Liver (tissue), 3 donors: ENCODE results near the gene REPS2.

Experiments
- FOXA1 ChIP-seq: IDR thresholded peaks from 2 replicates; pipeline ENCODE4 v1.6.1; 2016; ENCODE audit warnings: antibody characterized with exemption
- HNF4G ChIP-seq: IDR thresholded peaks from 2 replicates; pipeline ENCODE4 v1.6.1; 2016; ENCODE audit warnings: antibody characterized with exemption
- MAX ChIP-seq: IDR thresholded peaks from 2 replicates; pipeline ENCODE4 v1.6.1; 2016; ENCODE audit warnings: antibody characterized with exemption
- RAD21 ChIP-seq, 2 donors: IDR thresholded peaks; 2 replicates each; pipeline ENCODE4 v1.6.1; 2016; ENCODE audit warnings: antibody characterized with exemption in 2 of 2, mild to moderate bottlenecking in 2 of 2
- REST ChIP-seq: IDR thresholded peaks from 2 replicates; pipeline ENCODE4 v1.6.1; 2016; ENCODE audit warnings: antibody characterized with exemption, mild to moderate bottlenecking
- SP1 ChIP-seq: IDR thresholded peaks from 2 replicates; pipeline ENCODE4 v1.6.1; 2018; ENCODE audit warnings: antibody characterized with exemption, mild to moderate bottlenecking
- TAF1 ChIP-seq: conservative IDR thresholded peaks from 2 replicates; pipeline ENCODE4 v1.6.1; 2016; ENCODE audit warnings: antibody characterized with exemption, mild to moderate bottlenecking
- YY1 ChIP-seq: IDR thresholded peaks from 2 replicates; pipeline ENCODE4 v1.6.1; 2016; ENCODE audit warnings: antibody characterized with exemption, mild to moderate bottlenecking
- ZBTB33 ChIP-seq: IDR thresholded peaks from 2 replicates; pipeline ENCODE4 v1.6.1; 2016; ENCODE audit warnings: antibody characterized with exemption
- TF ChIP-seq, protein P1 (sequence below): fragments of 150-350 bp; IDR thresholded peaks from 2 replicates; pipeline ENCODE4 v1.5.1; 2017; ENCODE audit warnings: improper control_type of control experiment, low read depth, low read length; ENCODE audit not compliant: missing input control
- donor health status: healthy.
- donor health status: healthy.

DNA sequence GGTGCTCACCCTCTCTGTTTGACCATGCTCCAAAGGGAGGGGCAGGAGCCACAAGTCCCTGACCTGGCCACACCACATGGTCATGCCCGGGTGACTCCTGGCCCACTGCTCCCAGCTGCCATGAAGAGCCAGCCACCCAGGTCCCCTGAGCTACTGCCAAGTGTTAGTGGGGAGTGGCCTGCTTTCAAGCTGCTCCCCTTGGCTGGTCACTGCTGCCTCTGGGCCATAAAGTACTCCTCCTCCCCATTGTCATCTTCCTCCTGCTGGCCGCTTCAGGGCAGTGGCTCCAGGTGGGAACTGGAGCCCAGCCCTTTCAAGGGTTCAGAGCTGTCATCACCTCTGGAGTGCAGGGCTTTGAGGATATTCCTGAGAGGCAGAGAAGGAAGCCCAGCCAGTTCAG, 49.0 kb upstream of the REPS2 start:
- TF ChIP-seq, protein P1, sequence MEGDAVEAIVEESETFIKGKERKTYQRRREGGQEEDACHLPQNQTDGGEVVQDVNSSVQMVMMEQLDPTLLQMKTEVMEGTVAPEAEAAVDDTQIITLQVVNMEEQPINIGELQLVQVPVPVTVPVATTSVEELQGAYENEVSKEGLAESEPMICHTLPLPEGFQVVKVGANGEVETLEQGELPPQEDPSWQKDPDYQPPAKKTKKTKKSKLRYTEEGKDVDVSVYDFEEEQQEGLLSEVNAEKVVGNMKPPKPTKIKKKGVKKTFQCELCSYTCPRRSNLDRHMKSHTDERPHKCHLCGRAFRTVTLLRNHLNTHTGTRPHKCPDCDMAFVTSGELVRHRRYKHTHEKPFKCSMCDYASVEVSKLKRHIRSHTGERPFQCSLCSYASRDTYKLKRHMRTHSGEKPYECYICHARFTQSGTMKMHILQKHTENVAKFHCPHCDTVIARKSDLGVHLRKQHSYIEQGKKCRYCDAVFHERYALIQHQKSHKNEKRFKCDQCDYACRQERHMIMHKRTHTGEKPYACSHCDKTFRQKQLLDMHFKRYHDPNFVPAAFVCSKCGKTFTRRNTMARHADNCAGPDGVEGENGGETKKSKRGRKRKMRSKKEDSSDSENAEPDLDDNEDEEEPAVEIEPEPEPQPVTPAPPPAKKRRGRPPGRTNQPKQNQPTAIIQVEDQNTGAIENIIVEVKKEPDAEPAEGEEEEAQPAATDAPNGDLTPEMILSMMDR, result no peak
- TF ChIP-seq REST (no peak), RAD21 (IDR thresholded peaks at IDR 0.05) (no peak), MAX (no peak), HNF4G (no peak), SP1 (no peak), YY1 (no peak), TAF1 (no peak), ZBTB33 (no peak), FOXA1 (no peak)
